Progenitor cell of endocrine pancreas (in vitro differentiated cells): ENCODE results near the gene RBSN. TPM values are rescaled to one million over a fixed set of nuclear protein-coding genes. Genes with fewer than 3 reads are reported as not detected.

Experiments used
- DNase-seq: peaks from one replicate; pipeline ENCODE4 v3.0.0; 2021; ENCODE audit warnings: low spot score; ENCODE audit not compliant: unreplicated experiment
- H3K27ac Mint-ChIP-seq: 2 replicates; pipeline ENCODE4 v1.8.0; 2021; ENCODE audit warnings: mild to moderate bottlenecking, moderate library complexity, mixed read lengths
- H3K27me3 Mint-ChIP-seq: 2 replicates; pipeline ENCODE4 v1.8.0; 2021; ENCODE audit warnings: mixed read lengths
- H3K36me3 Mint-ChIP-seq: 2 replicates; pipeline ENCODE4 v1.8.0; 2022; ENCODE audit warnings: mixed read lengths; ENCODE audit not compliant: insufficient read depth
- H3K4me1 Mint-ChIP-seq: 2 replicates; pipeline ENCODE4 v1.8.0; 2021; ENCODE audit warnings: low read depth, mixed read lengths
- H3K4me3 Mint-ChIP-seq: 2 replicates; pipeline ENCODE4 v1.8.0; 2021; ENCODE audit warnings: low read depth, mild to moderate bottlenecking, moderate library complexity, mixed read lengths
- H3K9me3 Mint-ChIP-seq: 2 replicates; pipeline ENCODE4 v1.8.0; 2021; ENCODE audit warnings: low read depth, mixed read lengths
- total RNA-seq: library from RNA; stranded (reverse); gene quantifications from 2 replicates; pipeline ENCODE4 v1.2.1, GENCODE V29; 2021
- TF ChIP-seq, protein P1 (sequence below): fragments of 200-600 bp; sonication (generic); IDR thresholded peaks from one replicate; pipeline ENCODE4 v1.5.0; 2021; ENCODE audit warnings: antibody characterized with exemption, mild to moderate bottlenecking; ENCODE audit not compliant: unreplicated experiment

The RBSN gene
- total RNA-seq, 1 donor from 2014 or later: 26.2 TPM

GRCh38 chr3:15089201-15089600 lies 9.7 kb downstream of the RBSN start:
- H3K9me3 Mint-ChIP-seq: no peaks in the 10 kb centered on the region
- H3K36me3 Mint-ChIP-seq: peaks cover 16% of the 10 kb centered on the region
- H3K27ac Mint-ChIP-seq: no peak overlapping the region
- TF ChIP-seq, protein P1, sequence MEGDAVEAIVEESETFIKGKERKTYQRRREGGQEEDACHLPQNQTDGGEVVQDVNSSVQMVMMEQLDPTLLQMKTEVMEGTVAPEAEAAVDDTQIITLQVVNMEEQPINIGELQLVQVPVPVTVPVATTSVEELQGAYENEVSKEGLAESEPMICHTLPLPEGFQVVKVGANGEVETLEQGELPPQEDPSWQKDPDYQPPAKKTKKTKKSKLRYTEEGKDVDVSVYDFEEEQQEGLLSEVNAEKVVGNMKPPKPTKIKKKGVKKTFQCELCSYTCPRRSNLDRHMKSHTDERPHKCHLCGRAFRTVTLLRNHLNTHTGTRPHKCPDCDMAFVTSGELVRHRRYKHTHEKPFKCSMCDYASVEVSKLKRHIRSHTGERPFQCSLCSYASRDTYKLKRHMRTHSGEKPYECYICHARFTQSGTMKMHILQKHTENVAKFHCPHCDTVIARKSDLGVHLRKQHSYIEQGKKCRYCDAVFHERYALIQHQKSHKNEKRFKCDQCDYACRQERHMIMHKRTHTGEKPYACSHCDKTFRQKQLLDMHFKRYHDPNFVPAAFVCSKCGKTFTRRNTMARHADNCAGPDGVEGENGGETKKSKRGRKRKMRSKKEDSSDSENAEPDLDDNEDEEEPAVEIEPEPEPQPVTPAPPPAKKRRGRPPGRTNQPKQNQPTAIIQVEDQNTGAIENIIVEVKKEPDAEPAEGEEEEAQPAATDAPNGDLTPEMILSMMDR: no peak
- no peaks in the 10 kb centered on the region for H3K27me3 Mint-ChIP-seq
- no peaks in the 10 kb centered on the region for H3K4me1 Mint-ChIP-seq
- H3K4me3 Mint-ChIP-seq: no peak overlapping the region
- no peak for DNase-seq

- no peak for DNase-seq
- Mint-ChIP-seq H3K27ac (no peak overlapping the region), H3K4me1 (no peaks in the 10 kb centered on the region), H3K4me3 (no peak overlapping the region), H3K27me3 (no peaks in the 10 kb centered on the region), H3K9me3 (no peaks in the 10 kb centered on the region), H3K36me3 (peaks cover 27% of the 10 kb centered on the region)
- TF ChIP-seq, protein P1: no peak
These were observed 12.2 kb downstream of the RBSN start for GRCh38 chr3:15086699-15087098.

GRCh38 chr3:15086263-15086662 lies 12.7 kb downstream of the RBSN start:
- Mint-ChIP-seq H3K9me3 (no peaks in the 10 kb centered on the region), H3K27me3 (no peaks in the 10 kb centered on the region), H3K36me3 (peaks cover 29% of the 10 kb centered on the region), H3K27ac (no peak overlapping the region), H3K4me3 (no peak overlapping the region), H3K4me1 (no peaks in the 10 kb centered on the region)
- TF ChIP-seq, protein P1: no peak
- DNase-seq: no peak

- no peak for DNase-seq
- no peaks in the 10 kb centered on the region for H3K9me3 Mint-ChIP-seq
- TF ChIP-seq, protein P1: no peak
- no peak overlapping the region for H3K27ac Mint-ChIP-seq
- H3K4me3 Mint-ChIP-seq: no peak overlapping the region
- no peaks in the 10 kb centered on the region for H3K27me3 Mint-ChIP-seq
- H3K4me1 Mint-ChIP-seq: no peaks in the 10 kb centered on the region
- H3K36me3 Mint-ChIP-seq: peaks cover 31% of the 10 kb centered on the region
These were observed 15.7 kb downstream of the RBSN start for GRCh38 chr3:15083252-15083651.

DNA sequence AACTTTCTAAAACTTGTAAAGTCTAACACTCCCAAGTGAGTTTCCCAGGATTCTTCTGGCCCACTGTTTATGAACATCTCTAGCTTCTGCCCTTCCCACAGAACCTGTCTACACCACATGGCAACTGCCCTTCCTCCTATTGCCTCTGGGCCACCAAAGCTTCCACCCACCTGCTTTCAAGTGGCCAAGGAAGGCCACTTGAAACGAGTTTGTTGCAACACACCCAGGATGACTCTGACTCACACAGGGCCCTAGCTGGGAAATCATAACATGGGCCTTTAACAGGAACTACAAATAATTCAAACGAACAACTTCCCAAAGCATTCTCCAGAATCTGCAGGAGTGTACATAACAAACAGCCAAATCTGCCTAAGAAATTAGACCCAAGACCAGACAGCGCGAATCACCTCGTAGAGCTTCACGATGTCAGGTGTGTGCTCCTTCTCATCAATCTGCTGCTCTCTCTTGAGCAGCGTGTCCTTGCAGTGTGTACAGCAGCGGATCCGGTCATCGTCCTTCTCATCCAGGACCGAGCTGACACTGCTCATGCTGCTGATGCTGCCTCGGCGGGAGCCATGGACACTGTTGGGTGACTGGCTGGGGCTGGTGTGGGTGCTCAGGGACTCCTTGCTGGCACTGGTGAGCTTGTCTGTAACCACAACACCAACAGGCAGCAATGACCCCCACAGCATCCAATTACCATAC lies 16.8 kb downstream of the RBSN start:
- DNase-seq: no peak
- no peaks in the 10 kb centered on the region for H3K9me3 Mint-ChIP-seq
- TF ChIP-seq, protein P1: no peak
- H3K36me3 Mint-ChIP-seq: peaks cover 37% of the 10 kb centered on the region
- no peaks in the 10 kb centered on the region for H3K4me1 Mint-ChIP-seq
- H3K4me3 Mint-ChIP-seq: no peak overlapping the region
- H3K27me3 Mint-ChIP-seq: no peaks in the 10 kb centered on the region
- no peak overlapping the region for H3K27ac Mint-ChIP-seq
